ENCODE data around the gene GRB7. TPM values are rescaled to one million over a fixed set of nuclear protein-coding genes. Genes with fewer than 3 reads are reported as not detected.

GRB7 gene
- total and polyA plus RNA-seq, 9 of the 15 experiments (the other 6 are each of a cell fraction or from before 2014, with no cell fraction given): 0.04 to 6.2 (median 2.2) TPM

- TF ChIP-seq TSHZ1 (CRISPR knock-in tag; IDR thresholded peaks at IDR 0.05) (no peak), TAF1 (IDR thresholded peaks at IDR 0.05; ENCODE audit: control insufficient read depth, extremely low read depth, insufficient read depth, low read length, severe bottlenecking) (peak; percentile 64), ESRRA (IDR thresholded peaks at IDR 0.05; ENCODE audit: borderline replicate concordance, low read depth) (peak; percentile 88), ZKSCAN3 (CRISPR knock-in tag; IDR thresholded peaks at IDR 0.05) (no peak), PML (IDR thresholded peaks at IDR 0.05; ENCODE audit: low read length) (peak; percentile 58; the same call in 1 of the 2 replicates), ZNF143 (CRISPR knock-in tag; IDR thresholded peaks at IDR 0.05) (no peak), HDAC3 (IDR thresholded peaks at IDR 0.05; ENCODE audit: borderline replicate concordance, partially characterized antibody) (no peak), ATF3 (IDR thresholded peaks at IDR 0.05) (no peak), ATF3 (CRISPR knock-in tag; conservative IDR thresholded peaks at IDR 0.05) (no peak), DMBX1 (CRISPR knock-in tag; IDR thresholded peaks at IDR 0.05; ENCODE audit: borderline replicate concordance) (no peak), PRDM10 (IDR thresholded peaks at IDR 0.05; ENCODE audit: partially characterized antibody) (peak; percentile 16), RHOXF2B (CRISPR knock-in tag; conservative IDR thresholded peaks at IDR 0.05) (no peak), NR1H2 (CRISPR knock-in tag; IDR thresholded peaks at IDR 0.05) (no peak)
Observed at GRCh38 chr17:39722965-39723848, 14.5 kb upstream of the GRB7 start (continued).

Measured in K562 (cell line).